H1 (cell line): ENCODE data around the gene SEC61G. TPM values are rescaled to one million over a fixed set of nuclear protein-coding genes. Genes with fewer than 3 reads are reported as not detected.

Experiments
- CTCF ChIA-PET: fragments of 300-600 bp; sonication (Branson Sonifier 250); formaldehyde crosslinking; loops from one replicate; lab custom pipeline; 2021; ENCODE audit not compliant: partially characterized antibody; lab: Charles Lee
- POLR2A ChIA-PET: fragments of 300-600 bp; sonication (Branson Sonifier 250); formaldehyde crosslinking; loops from one replicate; lab custom pipeline; 2021; ENCODE audit warnings: inconsistent platforms; ENCODE audit not compliant: partially characterized antibody; lab: Charles Lee
- DNase-seq, 2 experiments: peaks; one replicate each; pipeline versions ENCODE4 v3.0.0 to v3.0.0-alpha.2; 2010 to 2022; ENCODE audit warnings: low spot score in 2 of 2, low read depth in 1 of 2, mixed read lengths in 1 of 2
- FAIRE-seq: peaks from 2 replicates; lab custom pipeline; 2011; peaks lifted over from hg19 to GRCh38; lab: Jason Lieb, UNC
- H2AFZ ChIP-seq: 2 replicates; pipeline ENCODE4 v1.8.1; 2012; ENCODE audit warnings: low read length, inconsistent platforms
- H2AK5ac ChIP-seq: 2 replicates; pipeline ENCODE4 v1.6.1; 2013; ENCODE audit warnings: low read depth, low read length
- H2BK120ac ChIP-seq: replicated peaks from 2 replicates; pipeline ENCODE3; 2013; ENCODE audit warnings: low read depth, low read length, inconsistent platforms
- H2BK12ac ChIP-seq: 2 replicates; pipeline ENCODE4 v1.6.1; 2013; ENCODE audit warnings: low read depth, low read length
- H2BK15ac ChIP-seq: 2 replicates; pipeline ENCODE4 v1.6.1; 2013; ENCODE audit warnings: low read length
- H2BK20ac ChIP-seq: 2 replicates; pipeline ENCODE4 v1.6.1; 2013; ENCODE audit warnings: low read length
- H2BK5ac ChIP-seq: 2 replicates; pipeline ENCODE4 v1.6.1; 2013; ENCODE audit warnings: low read depth, low read length
- H3K14ac ChIP-seq: 2 replicates; pipeline ENCODE4 v1.6.1; 2013; ENCODE audit warnings: inconsistent platforms; ENCODE audit not compliant: insufficient read length
- H3K18ac ChIP-seq: 2 replicates; pipeline ENCODE4 v1.6.1; 2013; ENCODE audit warnings: low read length; ENCODE audit errors: extremely low read depth
- H3K23ac ChIP-seq: 2 replicates; pipeline ENCODE4 v1.6.1; 2013; ENCODE audit warnings: inconsistent platforms; ENCODE audit not compliant: insufficient read length
- H3K23me2 ChIP-seq: 2 replicates; pipeline ENCODE4 v1.6.1; 2013; ENCODE audit warnings: low read depth, low read length
- H3K27ac ChIP-seq: 2 replicates; pipeline ENCODE4 v1.6.1; 2011; ENCODE audit warnings: low read depth, low read length, inconsistent platforms
- H3K27me3 ChIP-seq, 4 experiments: replicated peaks in 1 of 4; 1 replicate in 1 of 4; 2 replicates in 3 of 4; pipeline versions ENCODE4 v1.6.1 to v1.8.1; 2011 to 2013; ENCODE audit warnings: low read length in 3 of 4, mild to moderate bottlenecking in 3 of 4, inconsistent platforms in 2 of 4, mixed read lengths in 2 of 4, moderate library complexity in 1 of 4; ENCODE audit not compliant: control insufficient read depth in 3 of 4, insufficient read depth in 3 of 4; ENCODE audit errors: extremely low read depth in 1 of 4
- H3K36me3 ChIP-seq, 4 experiments: 2 replicates each; pipeline versions ENCODE4 v1.6.1 to v1.8.1; 2011 to 2013; ENCODE audit warnings: mild to moderate bottlenecking in 4 of 4, low read length in 3 of 4, moderate library complexity in 2 of 4, control low read depth in 1 of 4, inconsistent platforms in 1 of 4; ENCODE audit not compliant: insufficient read depth in 4 of 4, control insufficient read depth in 2 of 4
- H3K4ac ChIP-seq: replicated peaks from 2 replicates; pipeline ENCODE3; 2013; ENCODE audit warnings: low read length, low read depth, mixed read lengths, inconsistent platforms; ENCODE audit not compliant: insufficient read length
- H3K4me1 ChIP-seq, 4 experiments: replicated peaks in 1 of 4; 1 replicate in 1 of 4; 2 replicates in 3 of 4; pipeline versions ENCODE4 v1.6.1 to v1.8.1; 2011 to 2013; ENCODE audit warnings: low read length in 3 of 4, inconsistent platforms in 2 of 4, mixed read lengths in 1 of 4; ENCODE audit not compliant: insufficient read depth in 4 of 4, control insufficient read depth in 3 of 4
- H3K4me2 ChIP-seq, 2 experiments: 2 replicates each; pipeline versions ENCODE4 v1.6.1 to v1.8.1; 2011 to 2013; ENCODE audit warnings: low read depth in 2 of 2, low read length in 2 of 2, control low read depth in 1 of 2, inconsistent platforms in 1 of 2, mild to moderate bottlenecking in 1 of 2; ENCODE audit not compliant: insufficient read depth in 1 of 2
- H3K4me3 ChIP-seq, 4 experiments: fragments of 200-600, 300-600 bp in 1 of 4; sonication (generic), shearing (Covaris generic), sonication (Bioruptor Twin) in 1 of 4; 2 replicates each; pipeline versions ENCODE4 v1.5.1 to v1.8.1; 2011 to 2016; ENCODE audit warnings: low read length in 4 of 4, low read depth in 3 of 4, control low read depth in 2 of 4, inconsistent platforms in 2 of 4, mild to moderate bottlenecking in 2 of 4, mixed read lengths in 1 of 4, moderate library complexity in 1 of 4; ENCODE audit not compliant: insufficient read depth in 2 of 4; ENCODE audit errors: extremely low read depth in 1 of 4
- H3K56ac ChIP-seq: replicated peaks from 2 replicates; pipeline ENCODE3; 2013; ENCODE audit warnings: low read depth, mild to moderate bottlenecking, mixed read lengths, low read length, inconsistent platforms; ENCODE audit not compliant: insufficient read length
- H3K79me1 ChIP-seq: 2 replicates; pipeline ENCODE4 v1.6.1; 2013; ENCODE audit warnings: low read depth, low read length, control low read depth
- H3K79me2 ChIP-seq, 2 experiments: 2 replicates each; pipeline versions ENCODE4 v1.6.1 to v1.8.1; 2012 to 2013; ENCODE audit warnings: low read length in 2 of 2, mild to moderate bottlenecking in 2 of 2, inconsistent platforms in 1 of 2; ENCODE audit not compliant: insufficient read depth in 2 of 2, control insufficient read depth in 1 of 2
- H3K9ac ChIP-seq, 4 experiments: replicated peaks in 1 of 4; 1 replicate in 1 of 4; 2 replicates in 3 of 4; pipeline versions ENCODE4 v1.6.1 to v1.8.1; 2011 to 2013; ENCODE audit warnings: low read depth in 3 of 4, low read length in 3 of 4, control low read depth in 2 of 4, mild to moderate bottlenecking in 2 of 4, moderate library complexity in 2 of 4, inconsistent platforms in 1 of 4; ENCODE audit errors: extremely low read depth in 1 of 4
- H3K9me3 ChIP-seq, 2 experiments: 2 replicates each; pipeline versions ENCODE4 v1.6.1 to v1.8.1; 2012 to 2013; ENCODE audit warnings: mild to moderate bottlenecking in 2 of 2, moderate library complexity in 2 of 2, control low read depth in 1 of 2, inconsistent platforms in 1 of 2, low read depth in 1 of 2, low read length in 1 of 2, mixed read lengths in 1 of 2; ENCODE audit not compliant: insufficient read depth in 2 of 2
- H4K20me1 ChIP-seq, 2 experiments: replicated peaks in 1 of 2; 2 replicates each; pipeline versions ENCODE3 to v1.8.1; 2011 to 2013; ENCODE audit warnings: inconsistent platforms in 2 of 2, low read length in 2 of 2, mild to moderate bottlenecking in 1 of 2; ENCODE audit not compliant: insufficient read depth in 2 of 2, control insufficient read depth in 1 of 2
- H4K5ac ChIP-seq: 2 replicates; pipeline ENCODE4 v1.6.1; 2013; ENCODE audit warnings: low read length, low read depth, mixed read lengths, inconsistent platforms; ENCODE audit not compliant: insufficient read length
- H4K8ac ChIP-seq: 2 replicates; pipeline ENCODE4 v1.8.0; 2013; ENCODE audit warnings: mild to moderate bottlenecking, moderate library complexity, low read length, inconsistent platforms; ENCODE audit not compliant: insufficient read depth; ENCODE audit errors: extremely low read depth
- H4K91ac ChIP-seq: replicated peaks from 2 replicates; pipeline ENCODE3; 2013; ENCODE audit warnings: low read length, mixed read lengths, inconsistent platforms; ENCODE audit not compliant: insufficient read length
- MAFK ChIP-seq: IDR thresholded peaks from 2 replicates; pipeline ENCODE4 v1.6.1; 2012; ENCODE audit warnings: low read depth, mild to moderate bottlenecking, improper control_type of control experiment, low read length
- PHF8 ChIP-seq: fragments of 200-600 bp; sonication (generic); conservative IDR thresholded peaks from 2 replicates; pipeline ENCODE4 v1.7.1; 2012; ENCODE audit warnings: low read depth, mild to moderate bottlenecking, inconsistent platforms, low read length, moderate library complexity
- WGBS, 2 experiments: shearing (Covaris generic) in 1 of 2; methylation state at CpG; one replicate each; pipeline versions ENCODE4 v1.1.6 to v1.1.7; 2013 to 2015; ENCODE audit warnings: low lambda C conversion rate in 2 of 2, mixed read lengths in 2 of 2, inconsistent platforms in 1 of 2, low coverage in 1 of 2, missing lambda C conversion rate in 1 of 2; ENCODE audit not compliant: insufficient replicate concordance in 2 of 2, insufficient coverage in 1 of 2, insufficient read length in 1 of 2; ENCODE audit errors: extremely low coverage in 1 of 2, missing lambda C conversion rate in 1 of 2; 5-methylcytosine and 5-hydroxymethylcytosine counted together
- polyA plus RNA-seq, 7 experiments: library from polyadenylated mRNA; depleted of rRNA in 3 of 7; stranded (reverse) in 5 of 7; unstranded in 2 of 7; fragments of >200 nt in 5 of 7; fragments of 200-250 nt in 2 of 7; gene quantifications; 1 replicate in 5 of 7; 2 replicates in 1 of 7; 4 replicates in 1 of 7; pipeline versions ENCODE4 v1.2.1 to v1.2.3, GENCODE V29; 2011 to 2013; ENCODE audit warnings: missing spikeins in 2 of 7, mixed read lengths in 2 of 7
- total RNA-seq: library from RNA; stranded (reverse); fragmentation: NEBNext Ultra II Directional; extraction: Animal tissue kit (Norgen Biotek cat#: 25700); gene quantifications from 2 replicates; pipeline ENCODE4 v1.2.1, GENCODE V29; 2021

Gene SEC61G
- total and polyA plus RNA-seq, 2 of the 8 experiments (the other 6 are each of a cell fraction or from before 2014, with no cell fraction given): 142 to 274 TPM

GRCh38 chr7:54764861-54765260 is 5.8 kb upstream of the SEC61G start:
- Histone ChIP-seq H3K4me3 (no peak overlapping the region), H4K91ac (no peak overlapping the region), H2AK5ac (peak overlapping the region; percentile 65; the same call in 1 of the 2 replicates), H3K14ac (no peak overlapping the region), H3K9ac (no peak overlapping the region), H2BK5ac (no peak overlapping the region), H4K20me1 (no peaks in the 10 kb centered on the region), H3K18ac (no peak overlapping the region; the same call in 1 of the 2 replicates), H3K27me3 (no peaks in the 10 kb centered on the region), H3K4me2 (no peak overlapping the region), H3K4ac (no peak overlapping the region), H3K56ac (no peak overlapping the region), H3K27ac (no peak overlapping the region), H3K23ac (no peak overlapping the region), H2AFZ (no peak overlapping the region), H2BK20ac (no peak overlapping the region), H3K23me2 (no peaks in the 10 kb centered on the region), H4K5ac (no peak overlapping the region), H3K4me1 (no peaks in the 10 kb centered on the region), H3K36me3 (no peaks in the 10 kb centered on the region), H3K79me1 (no peaks in the 10 kb centered on the region), H2BK12ac (no peak overlapping the region), H4K8ac (no peak overlapping the region), H3K9me3 (no peaks in the 10 kb centered on the region), H3K79me2 (no peaks in the 10 kb centered on the region), H2BK15ac (no peak overlapping the region), H2BK120ac (no peak overlapping the region)
- ChIA-PET POLR2A (no interaction called here), CTCF (interaction anchor here (0.8 kb wide), 1 partner anchor 8 kb away, joined by 5 read pairs; no protein-coding TSS in a partner anchor)
- WGBS, 2 experiments: 94% methylated on average over 9 of the region's 9 CpGs; no CpG with 5 or more reads in 1 of the 2 experiments
- DNase-seq (no peak), FAIRE-seq (no peak)
- TF ChIP-seq MAFK (no peak), PHF8 (no peak)
